ENCODE results near the gene APOA4. TPM values are rescaled to one million over a fixed set of nuclear protein-coding genes. Genes with fewer than 3 reads are reported as not detected.
"Not testable (repeated sequence)": the region's sequence is repeated elsewhere in the genome, so short reads cannot be mapped to it uniquely, and the experiment has no call there.

APOA4 gene
- total RNA-seq, 3 donors from 2014 or later, result not detected

DNA sequence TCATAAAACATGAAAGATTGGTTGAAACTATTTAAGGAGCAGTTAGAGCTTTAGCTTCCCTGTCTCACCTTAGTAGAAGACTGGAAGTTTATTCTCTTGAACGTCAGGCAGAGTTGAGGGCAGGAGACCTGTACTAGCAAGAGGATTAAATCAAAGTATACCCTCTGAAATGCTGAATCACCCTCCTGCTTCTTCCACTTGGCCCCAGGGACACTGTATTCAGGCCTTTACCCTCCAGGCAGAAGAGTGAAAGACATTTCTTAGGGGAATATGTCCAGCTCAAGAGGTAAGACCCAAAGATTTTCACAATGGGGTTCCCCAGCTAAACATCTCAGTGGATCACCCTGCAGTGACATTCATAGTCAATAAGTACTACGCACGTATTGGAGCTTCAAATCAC, 11.9 kb downstream of the APOA4 start:
- no peak for DNase-seq
- H3K4me3 Mint-ChIP-seq, result no peak overlapping the region
- H3K36me3 Mint-ChIP-seq (ENCODE audit: insufficient read depth), result no peaks in the 10 kb centered on the region
- no peak for ATAC-seq
- H3K4me1 Mint-ChIP-seq (ENCODE audit: low read depth), result no peaks in the 10 kb centered on the region
- H3K27me3 Mint-ChIP-seq (ENCODE audit: low read depth), result no peaks in the 10 kb centered on the region
- no peaks in the 10 kb centered on the region for H3K9me3 Mint-ChIP-seq

DNA sequence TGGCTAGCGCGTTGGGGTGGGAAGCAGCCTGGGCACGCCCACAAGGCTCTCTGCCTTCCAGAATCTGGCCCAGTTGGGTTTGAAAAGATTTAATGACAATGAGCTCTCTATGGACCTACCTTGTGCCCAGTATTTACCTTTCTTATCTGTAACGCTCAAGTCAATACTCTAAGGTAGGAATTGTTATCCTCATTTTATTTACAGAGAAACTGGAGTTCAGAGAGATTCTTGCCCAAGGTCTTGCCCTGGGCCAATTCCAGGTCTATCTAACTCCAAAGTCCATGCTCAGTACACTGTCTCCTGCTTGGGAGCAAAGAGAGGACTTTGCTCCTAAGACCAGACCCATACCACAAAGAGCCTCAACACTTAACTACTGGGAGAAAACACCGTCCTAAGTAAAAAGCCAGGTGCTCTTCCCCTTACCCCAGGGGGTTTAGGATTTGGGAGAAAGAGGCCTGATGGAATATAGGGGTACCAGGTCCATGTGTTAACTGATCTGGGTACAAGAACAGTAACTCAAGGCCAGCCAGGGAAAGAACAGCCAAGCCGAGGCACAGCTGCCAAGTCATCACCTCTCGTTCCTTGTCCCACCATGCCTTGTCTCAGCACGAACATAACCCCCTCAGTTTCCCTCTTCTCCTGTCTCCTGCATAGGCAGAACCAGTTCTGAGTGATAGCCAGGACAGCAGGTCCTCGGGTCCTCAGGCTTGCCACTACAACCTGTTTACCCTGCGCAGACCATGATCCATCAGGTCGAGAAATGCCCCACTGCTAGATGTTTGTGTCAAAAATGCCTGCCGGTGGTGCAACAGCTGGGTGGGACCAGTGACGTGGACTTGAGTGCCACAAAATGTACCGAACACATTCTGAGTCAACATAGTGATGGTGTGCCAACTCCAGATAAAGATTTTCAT, 14.6 kb downstream of the APOA4 start:
- no peak for DNase-seq
- Mint-ChIP-seq H3K27me3 (ENCODE audit: low read depth) (peaks cover 1% of the 10 kb centered on the region), H3K9me3 (no peaks in the 10 kb centered on the region), H3K4me3 (no peak overlapping the region), H3K36me3 (ENCODE audit: insufficient read depth) (no peaks in the 10 kb centered on the region), H3K4me1 (ENCODE audit: low read depth) (no peaks in the 10 kb centered on the region)
- ATAC-seq, result no peak

DNA sequence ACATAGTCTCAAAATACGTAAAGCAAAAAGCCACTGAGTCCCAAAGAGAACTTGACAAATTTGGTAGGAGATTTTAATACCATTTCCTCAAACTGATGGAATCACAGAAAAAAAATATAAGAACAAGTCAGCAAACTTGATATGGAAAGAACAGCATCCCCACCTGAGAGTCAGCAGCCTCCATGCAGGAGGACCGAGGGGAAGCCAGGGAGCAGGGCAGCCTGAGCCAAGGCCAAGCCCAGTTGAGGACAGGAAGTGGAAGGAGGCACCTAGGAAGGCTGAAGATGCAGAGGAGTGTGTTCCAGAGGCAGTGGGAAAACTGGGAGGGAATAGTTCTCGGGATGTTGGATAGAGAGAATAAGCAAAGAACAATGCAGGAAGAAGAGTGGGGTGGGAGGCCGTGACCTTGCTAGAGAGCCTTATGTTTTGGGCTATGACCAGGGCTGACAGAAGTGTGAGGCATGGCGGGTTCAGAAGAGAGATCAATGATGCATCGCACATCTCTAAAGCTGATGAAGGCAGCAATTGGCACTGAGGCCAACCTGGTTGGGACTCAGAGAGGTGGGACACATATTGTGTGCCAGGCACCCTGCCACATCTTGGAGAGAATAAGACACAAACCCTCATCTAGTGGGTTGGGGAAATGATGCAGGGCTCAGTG, 15.4 kb downstream of the APOA4 start:
- DNase-seq (no peak), ATAC-seq (no peak)
- H3K9me3 Mint-ChIP-seq, result no peaks in the 10 kb centered on the region
- no peak overlapping the region for H3K4me3 Mint-ChIP-seq
- no peaks in the 10 kb centered on the region for H3K4me1 Mint-ChIP-seq (ENCODE audit: low read depth)
- peaks cover 1% of the 10 kb centered on the region for H3K27me3 Mint-ChIP-seq (ENCODE audit: low read depth)
- H3K36me3 Mint-ChIP-seq (ENCODE audit: insufficient read depth), result no peaks in the 10 kb centered on the region

DNA sequence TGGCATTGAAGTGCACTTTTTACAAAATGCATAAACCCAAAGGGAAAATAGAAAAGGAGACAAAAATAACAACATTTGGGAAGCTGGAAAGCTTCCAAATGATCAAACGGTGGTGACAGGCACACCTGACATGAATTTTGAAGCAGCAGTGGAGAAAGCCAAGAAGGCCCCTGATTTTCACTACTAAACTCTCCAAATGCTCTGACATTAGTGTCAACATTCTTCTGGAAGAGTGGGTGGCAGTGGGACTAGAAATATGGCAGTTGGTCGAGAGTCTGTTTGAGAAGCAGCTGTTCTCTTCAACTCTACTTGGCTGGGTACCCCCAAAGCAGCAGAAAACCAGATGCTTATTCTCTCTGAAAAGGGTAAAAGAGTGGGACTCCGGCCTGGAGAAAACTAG, 19.1 kb downstream of the APOA4 start:
- no peaks in the 10 kb centered on the region for H3K36me3 Mint-ChIP-seq (ENCODE audit: insufficient read depth)
- DNase-seq, result no peak
- no peaks in the 10 kb centered on the region for H3K9me3 Mint-ChIP-seq
- H3K27me3 Mint-ChIP-seq (ENCODE audit: low read depth), result peaks cover 4% of the 10 kb centered on the region
- no peak for ATAC-seq
- H3K4me3 Mint-ChIP-seq, result no peak overlapping the region
- no peaks in the 10 kb centered on the region for H3K4me1 Mint-ChIP-seq (ENCODE audit: low read depth)

DNA sequence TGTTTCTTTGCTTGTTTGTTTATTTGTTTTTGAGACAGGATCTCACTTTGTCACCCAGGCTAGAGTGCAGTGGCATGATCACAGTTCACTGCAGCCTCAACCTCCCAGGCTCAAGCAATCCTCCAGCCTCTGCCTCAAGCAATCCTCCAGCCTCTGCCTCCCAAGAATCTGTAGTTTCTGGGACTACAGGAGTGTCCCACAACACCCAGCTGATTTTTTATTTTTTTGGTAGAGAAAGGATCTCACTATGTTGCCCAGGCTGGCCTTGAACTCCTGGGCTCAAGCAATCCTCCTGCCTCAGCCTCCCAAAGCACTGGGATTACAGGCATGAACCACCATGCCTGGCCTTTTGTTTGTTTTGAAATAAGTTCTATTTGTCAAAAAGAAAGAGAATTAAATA, 21.4 kb downstream of the APOA4 start:
- H3K9me3 Mint-ChIP-seq; ATAC-seq; DNase-seq; H3K27me3 Mint-ChIP-seq (ENCODE audit: low read depth); H3K4me1 Mint-ChIP-seq (ENCODE audit: low read depth); H3K36me3 Mint-ChIP-seq (ENCODE audit: insufficient read depth); H3K4me3 Mint-ChIP-seq: not testable (repeated sequence)

DNA sequence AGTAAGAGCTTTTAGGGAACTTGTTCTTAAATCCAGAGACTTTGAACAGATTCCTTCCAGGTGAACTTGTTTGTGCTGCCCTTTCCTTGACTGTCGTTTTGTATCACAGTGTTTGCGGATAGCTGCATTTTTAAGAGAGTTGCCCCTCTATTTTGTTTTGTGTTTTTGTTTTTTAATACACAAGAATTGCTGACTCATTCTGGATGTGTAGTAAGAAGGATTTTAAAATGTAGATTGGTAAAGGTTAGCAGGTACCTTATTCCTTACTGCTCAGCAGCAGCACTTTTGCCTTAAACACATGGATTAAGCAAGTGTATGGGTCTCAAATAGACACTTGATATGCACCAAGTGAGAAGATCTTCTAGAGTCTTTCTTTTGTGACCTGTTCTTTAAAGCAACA, 22.5 kb downstream of the APOA4 start:
- no peak for ATAC-seq
- H3K27me3 Mint-ChIP-seq (ENCODE audit: low read depth), result peaks cover 4% of the 10 kb centered on the region
- no peaks in the 10 kb centered on the region for H3K4me1 Mint-ChIP-seq (ENCODE audit: low read depth)
- DNase-seq, result no peak
- H3K4me3 Mint-ChIP-seq, result no peak overlapping the region
- no peaks in the 10 kb centered on the region for H3K36me3 Mint-ChIP-seq (ENCODE audit: insufficient read depth)
- no peaks in the 10 kb centered on the region for H3K9me3 Mint-ChIP-seq

DNA sequence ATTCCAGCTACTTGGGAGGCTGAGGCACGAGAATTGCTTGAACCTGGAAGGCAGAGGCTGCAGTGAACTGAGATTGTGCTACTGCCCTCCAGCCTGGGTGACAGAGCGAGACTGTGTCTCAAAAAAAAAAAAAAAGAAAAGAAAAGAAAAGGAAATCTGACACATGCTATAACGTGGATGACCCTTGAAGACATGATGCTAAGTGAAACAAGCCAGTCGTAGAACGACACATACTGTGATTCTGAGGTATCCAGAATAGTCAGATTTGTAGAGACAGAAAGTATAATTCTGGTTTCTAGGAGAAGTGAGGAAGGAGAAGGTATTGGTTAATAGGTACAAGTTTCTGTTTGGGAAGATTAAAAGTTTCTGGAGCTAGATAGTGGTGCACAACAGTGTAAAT, 24.7 kb downstream of the APOA4 start:
- Mint-ChIP-seq H3K4me1 (ENCODE audit: low read depth) (no peaks in the 10 kb centered on the region), H3K27me3 (ENCODE audit: low read depth) (peaks cover 2% of the 10 kb centered on the region), H3K36me3 (ENCODE audit: insufficient read depth) (no peaks in the 10 kb centered on the region), H3K9me3 (no peaks in the 10 kb centered on the region), H3K4me3 (no peak overlapping the region)
- ATAC-seq (no peak), DNase-seq (no peak)

DNA sequence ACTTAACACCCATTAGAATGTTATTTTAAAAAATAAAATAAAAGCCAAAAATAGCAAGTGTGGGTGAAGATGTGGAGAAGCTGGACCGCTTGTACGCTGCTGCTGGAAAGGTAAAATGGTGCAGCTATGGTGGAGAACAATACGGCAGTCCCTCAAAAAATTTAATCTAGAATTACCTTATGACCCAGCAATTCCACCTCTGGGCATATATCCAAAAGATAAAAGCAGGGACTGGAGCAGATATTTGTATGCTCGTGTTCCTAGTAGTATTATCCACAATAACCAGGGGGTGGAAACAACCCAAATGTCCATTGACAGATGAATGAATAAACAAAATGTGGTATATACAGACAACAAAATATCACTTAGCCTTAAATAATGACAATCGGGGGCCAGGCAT, 25.3 kb downstream of the APOA4 start:
- no peaks in the 10 kb centered on the region for H3K36me3 Mint-ChIP-seq (ENCODE audit: insufficient read depth)
- ATAC-seq, result no peak
- H3K4me3 Mint-ChIP-seq, result no peak overlapping the region
- no peaks in the 10 kb centered on the region for H3K9me3 Mint-ChIP-seq
- H3K4me1 Mint-ChIP-seq (ENCODE audit: low read depth), result no peaks in the 10 kb centered on the region
- peaks cover 2% of the 10 kb centered on the region for H3K27me3 Mint-ChIP-seq (ENCODE audit: low read depth)
- no peak for DNase-seq

DNA sequence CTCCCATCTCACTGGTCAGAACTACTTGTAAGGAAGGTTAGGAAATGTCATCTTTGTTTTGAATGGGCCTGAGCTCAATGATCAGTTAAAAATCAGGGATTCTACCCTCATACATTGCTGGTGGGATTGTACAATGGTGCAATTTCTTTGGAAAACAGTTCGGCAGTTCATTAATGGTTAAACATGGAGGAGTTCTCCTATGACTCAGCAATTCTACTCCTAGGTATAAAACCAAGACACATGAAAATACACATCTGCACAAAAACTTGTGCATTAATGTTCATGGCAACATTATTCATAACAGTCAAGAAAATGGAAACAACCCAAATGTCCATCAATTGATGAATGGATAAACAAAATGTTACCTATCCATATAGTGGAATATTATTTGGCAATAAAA, 26.6 kb downstream of the APOA4 start:
- Mint-ChIP-seq H3K9me3 (no peaks in the 10 kb centered on the region), H3K4me1 (ENCODE audit: low read depth) (no peaks in the 10 kb centered on the region), H3K27me3 (ENCODE audit: low read depth) (peaks cover 2% of the 10 kb centered on the region), H3K4me3 (no peak overlapping the region), H3K36me3 (ENCODE audit: insufficient read depth) (no peaks in the 10 kb centered on the region)
- no peak for DNase-seq
- no peak for ATAC-seq

DNA sequence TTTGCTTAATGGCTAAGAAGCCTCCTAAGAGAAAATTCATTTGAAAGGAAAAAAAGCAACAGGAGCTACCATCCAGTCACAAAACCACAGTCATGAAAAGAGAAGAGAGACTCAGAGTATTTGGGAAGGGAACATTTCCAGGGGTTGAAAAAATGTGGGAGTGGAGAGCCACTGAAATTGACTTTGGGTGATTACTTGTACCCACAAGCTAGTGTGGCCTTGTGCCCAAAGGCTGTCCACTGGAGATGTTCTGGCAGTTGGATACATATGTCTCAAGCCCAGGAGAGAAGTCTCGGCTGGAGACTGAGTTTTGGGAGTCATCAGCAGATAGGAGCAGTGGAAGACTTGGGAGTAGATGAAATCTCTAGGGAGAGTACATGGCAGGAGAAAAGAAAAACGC, 28.3 kb downstream of the APOA4 start:
- DNase-seq, result no peak
- Mint-ChIP-seq H3K27me3 (ENCODE audit: low read depth) (peaks cover 2% of the 10 kb centered on the region), H3K4me1 (ENCODE audit: low read depth) (peaks cover 6% of the 10 kb centered on the region), H3K9me3 (no peaks in the 10 kb centered on the region), H3K4me3 (no peak overlapping the region), H3K36me3 (ENCODE audit: insufficient read depth) (no peaks in the 10 kb centered on the region)
- ATAC-seq, result no peak

DNA sequence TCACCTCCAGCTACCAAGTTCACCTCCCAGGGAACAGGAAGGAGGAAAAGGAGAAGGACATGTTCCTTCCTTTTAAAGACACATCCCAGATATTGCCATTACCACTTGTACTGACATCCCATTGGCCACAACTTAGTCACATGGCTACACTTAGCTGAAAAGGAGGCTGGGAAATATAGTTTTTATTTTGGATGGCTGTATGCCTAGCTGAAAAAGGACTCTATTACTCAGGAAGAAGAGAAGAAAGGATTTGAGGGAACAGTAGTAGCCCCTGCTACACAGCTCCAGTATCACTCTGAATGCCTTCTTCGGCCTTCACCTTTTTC, 29.4 kb downstream of the APOA4 start:
- no peaks in the 10 kb centered on the region for H3K36me3 Mint-ChIP-seq (ENCODE audit: insufficient read depth)
- H3K9me3 Mint-ChIP-seq, result no peaks in the 10 kb centered on the region
- no peak for DNase-seq
- H3K27me3 Mint-ChIP-seq (ENCODE audit: low read depth), result no peaks in the 10 kb centered on the region
- ATAC-seq, result no peak
- peaks cover 6% of the 10 kb centered on the region for H3K4me1 Mint-ChIP-seq (ENCODE audit: low read depth)
- no peak overlapping the region for H3K4me3 Mint-ChIP-seq

DNA sequence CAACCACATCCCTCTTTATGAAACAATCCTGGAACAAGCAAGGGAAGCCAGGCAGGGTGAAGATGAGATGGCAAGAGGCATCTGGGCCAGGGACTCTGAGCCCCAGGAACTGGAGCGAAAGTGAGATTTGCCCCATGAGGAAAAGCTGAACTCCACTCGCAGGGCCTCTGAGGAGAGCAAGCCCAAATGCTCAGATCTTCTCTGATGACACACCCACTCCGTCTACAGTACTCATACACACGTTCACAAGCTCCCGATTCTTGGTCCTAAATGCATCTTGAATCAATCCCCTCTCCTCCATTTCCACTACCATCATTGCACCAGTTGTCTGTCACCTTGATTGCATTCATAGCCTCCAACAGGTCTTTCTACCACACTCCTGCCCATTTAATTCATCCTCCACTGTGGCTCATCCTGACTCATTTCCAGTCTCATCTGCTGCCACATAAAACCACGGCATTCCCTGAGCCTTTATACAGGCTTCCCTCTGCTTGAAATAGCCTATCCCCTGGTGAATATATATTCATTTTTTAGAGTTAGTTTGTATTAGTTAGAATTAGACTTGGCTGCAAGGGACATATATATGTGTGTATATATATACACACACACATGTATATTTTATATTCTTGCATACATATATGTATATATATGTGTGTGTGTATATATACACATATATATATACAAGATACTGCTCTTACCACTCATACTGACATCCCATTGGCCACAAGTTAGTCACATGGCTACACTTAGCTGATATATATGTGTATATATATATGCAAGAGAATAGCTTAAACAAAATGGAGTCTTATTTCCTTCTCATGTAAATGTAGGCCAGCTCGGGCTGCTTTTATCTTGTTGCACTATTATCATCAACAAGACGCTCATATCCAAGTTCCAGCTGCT, 30.0 kb downstream of the APOA4 start:
- H3K9me3 Mint-ChIP-seq, result no peaks in the 10 kb centered on the region
- peaks cover 12% of the 10 kb centered on the region for H3K4me1 Mint-ChIP-seq (ENCODE audit: low read depth)
- H3K4me3 Mint-ChIP-seq, result no peak overlapping the region
- no peak for ATAC-seq
- H3K36me3 Mint-ChIP-seq (ENCODE audit: insufficient read depth), result no peaks in the 10 kb centered on the region
- no peak for DNase-seq
- no peaks in the 10 kb centered on the region for H3K27me3 Mint-ChIP-seq (ENCODE audit: low read depth)

DNA sequence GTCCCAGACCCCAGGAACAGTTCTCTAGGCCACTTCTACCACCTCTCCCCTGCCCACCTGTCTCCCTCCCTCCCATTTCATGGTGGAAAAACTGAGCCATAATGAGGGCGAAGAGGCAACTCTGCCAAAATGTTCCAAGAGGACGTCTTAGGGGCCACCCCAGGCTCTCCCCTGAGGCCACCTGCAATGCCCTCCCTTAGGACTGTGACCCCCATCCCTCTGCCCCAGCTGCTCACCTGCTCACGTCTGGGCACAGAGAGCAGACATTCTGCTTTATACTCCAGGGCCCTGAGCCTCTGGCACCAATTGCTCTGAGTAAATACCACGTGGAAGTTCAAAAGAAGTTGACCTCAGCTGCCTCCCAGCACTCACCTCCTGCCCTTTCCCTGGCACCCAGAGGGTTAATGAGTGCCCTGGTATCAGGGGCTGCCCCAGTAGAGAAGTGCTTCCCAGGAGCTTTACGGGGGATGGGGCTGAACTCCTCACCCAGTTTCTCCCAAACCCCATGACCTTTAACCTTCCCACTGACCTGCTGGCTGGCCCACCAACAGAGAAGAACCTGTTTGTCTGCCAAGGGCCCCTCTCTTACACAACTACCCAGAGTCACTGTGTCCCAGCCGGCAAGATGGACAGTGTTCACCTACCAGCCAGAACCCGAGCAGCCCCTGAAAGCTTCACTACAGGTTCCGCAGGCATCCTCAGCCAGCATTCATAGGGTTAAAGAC, 30.8 kb downstream of the APOA4 start:
- H3K4me3 Mint-ChIP-seq, result no peak overlapping the region
- H3K27me3 Mint-ChIP-seq (ENCODE audit: low read depth), result no peaks in the 10 kb centered on the region
- no peaks in the 10 kb centered on the region for H3K9me3 Mint-ChIP-seq
- H3K4me1 Mint-ChIP-seq (ENCODE audit: low read depth), result peaks cover 17% of the 10 kb centered on the region
- H3K36me3 Mint-ChIP-seq (ENCODE audit: insufficient read depth), result no peaks in the 10 kb centered on the region
- ATAC-seq, result no peak
- DNase-seq, result no peak

DNA sequence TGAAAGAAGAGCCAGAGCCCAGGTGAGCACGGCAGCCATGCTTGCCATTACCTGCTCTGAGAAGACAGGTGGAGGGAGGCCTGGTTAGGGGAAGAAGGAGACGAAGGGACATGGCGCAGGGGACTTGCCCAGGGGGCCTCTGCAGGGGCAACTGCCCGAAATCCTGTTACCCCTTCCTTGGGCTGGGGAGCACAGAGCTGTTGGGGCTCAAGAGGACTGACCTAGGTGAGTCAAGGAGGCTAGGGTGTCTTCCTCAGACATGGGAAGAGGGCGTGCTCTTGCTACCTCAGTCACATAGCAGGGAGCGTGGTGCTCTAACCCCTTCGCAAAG, 31.3 kb downstream of the APOA4 start, which contains the start of gene APOA5:
Gene APOA5, minus strand, starts transcription at position 67 of the 331 bp plus-strand sequence. Its CDS starts 19 bp downstream, at position 48.
- H3K27me3 Mint-ChIP-seq (ENCODE audit: low read depth), result no peaks in the 10 kb centered on the region
- peaks cover 22% of the 10 kb centered on the region for H3K4me1 Mint-ChIP-seq (ENCODE audit: low read depth)
- H3K36me3 Mint-ChIP-seq (ENCODE audit: insufficient read depth), result peaks cover 5% of the 10 kb centered on the region
- no peak within 1 kb of the TSS for H3K4me3 Mint-ChIP-seq
- no peaks in the 10 kb centered on the region for H3K9me3 Mint-ChIP-seq
- ATAC-seq (no peak), DNase-seq (no peak)
